Hepatocyte (in vitro differentiated cells): ENCODE results near the gene C2orf81. TPM values are rescaled to one million over a fixed set of nuclear protein-coding genes. Genes with fewer than 3 reads are reported as not detected.
A peak's percentile ranks its signal among the peaks of the same experiment; 100 is the strongest.

Experiments used
- DNase-seq: peaks from one replicate; pipeline ENCODE4 v3.0.0-alpha.2; 2016; ENCODE audit warnings: low spot score
- H2AFZ ChIP-seq: fragments of 200-600 bp; sonication (generic); 2 replicates; pipeline ENCODE4 v1.6.0; 2016; ENCODE audit warnings: antibody characterized with exemption, mild to moderate bottlenecking
- H3K27ac ChIP-seq: fragments of 200-600 bp; sonication (generic); 2 replicates; pipeline ENCODE4 v1.5.1; 2016; ENCODE audit warnings: mild to moderate bottlenecking
- H3K27me3 ChIP-seq: fragments of 200-600 bp; sonication (generic); 2 replicates; pipeline ENCODE4 v1.6.1; 2016
- H3K36me3 ChIP-seq: fragments of 200-600 bp; sonication (generic); replicated peaks from 2 replicates; pipeline ENCODE4 v1.5.1; 2016; ENCODE audit warnings: low read depth; ENCODE audit not compliant: insufficient read depth
- H3K4me1 ChIP-seq: fragments of 200-600 bp; sonication (generic); 2 replicates; pipeline ENCODE4 v1.5.1; 2016; ENCODE audit warnings: mild to moderate bottlenecking, moderate library complexity; ENCODE audit not compliant: insufficient read depth
- H3K4me2 ChIP-seq: fragments of 200-600 bp; sonication (generic); 2 replicates; pipeline ENCODE4 v1.6.0; 2016
- H3K4me3 ChIP-seq: fragments of 200-600 bp; sonication (generic); 2 replicates; pipeline ENCODE4 v1.5.1; 2016; ENCODE audit warnings: mild to moderate bottlenecking
- H3K79me2 ChIP-seq: fragments of 200-600 bp; sonication (generic); 2 replicates; pipeline ENCODE4 v1.6.0; 2017; ENCODE audit warnings: mild to moderate bottlenecking
- H3K9me2 ChIP-seq: fragments of 200-600 bp; sonication (generic); replicated peaks from 2 replicates; pipeline ENCODE4 v1.6.0; 2017; ENCODE audit warnings: mild to moderate bottlenecking; ENCODE audit not compliant: insufficient read depth
- H3K9me3 ChIP-seq: fragments of 200-600 bp; sonication (generic); 2 replicates; pipeline ENCODE4 v1.5.1; 2016; ENCODE audit warnings: low read depth, mild to moderate bottlenecking
- H4K20me1 ChIP-seq: fragments of 200-600 bp; sonication (generic); 2 replicates; pipeline ENCODE4 v1.6.0; 2016; ENCODE audit warnings: mild to moderate bottlenecking; ENCODE audit not compliant: insufficient read depth, poor library complexity, severe bottlenecking
- EZH2 ChIP-seq: fragments of 200-600 bp; sonication (generic); IDR thresholded peaks from 2 replicates; pipeline ENCODE4 v1.6.1; 2016; ENCODE audit warnings: antibody characterized with exemption, mild to moderate bottlenecking, borderline replicate concordance
- EZH2phosphoT487 ChIP-seq: fragments of 200-600 bp; sonication (generic); IDR thresholded peaks from one replicate; pipeline ENCODE4 v1.6.1; 2018; ENCODE audit warnings: antibody characterized with exemption, mild to moderate bottlenecking, low read depth, moderate library complexity; ENCODE audit not compliant: unreplicated experiment, severe bottlenecking
- WGBS: methylation state at CpG from one replicate; pipeline ENCODE4 v1.1.6; 2016; ENCODE audit warnings: low lambda C conversion rate; ENCODE audit errors: missing lambda C conversion rate; 5-methylcytosine and 5-hydroxymethylcytosine counted together
- polyA plus RNA-seq: library from polyadenylated mRNA; unstranded; fragments of >200 nt; fragmentation: Nextera tagmentation; extraction: Ambion mirVana; gene quantifications from 2 replicates; pipeline ENCODE4 v1.2.1, GENCODE V29; 2016
- total RNA-seq: library from RNA; depleted of rRNA; stranded (reverse); fragments of >200 nt; gene quantifications from 2 replicates; pipeline ENCODE4 v1.2.3, GENCODE V29; 2014
- TF ChIP-seq, protein P1 (sequence below): fragments of 200-600 bp; sonication (generic); IDR thresholded peaks from 2 replicates; pipeline ENCODE4 v1.5.1; 2016; ENCODE audit warnings: antibody characterized with exemption, mild to moderate bottlenecking; ENCODE audit not compliant: poor library complexity

The C2orf81 gene
- total and polyA plus RNA-seq, 2 experiments from 2014 or later = 0.37 to 0.76 TPM

GRCh38 chr2:74439373-74439772 is 18.0 kb upstream of the C2orf81 start:
- H3K27me3 ChIP-seq = no peaks in the 10 kb centered on the region
- no peak overlapping the region for H2AFZ ChIP-seq
- peaks cover 59% of the 10 kb centered on the region for H3K79me2 ChIP-seq
- peaks cover 38% of the 10 kb centered on the region for H4K20me1 ChIP-seq
- no peak for DNase-seq
- H3K4me1 ChIP-seq = peaks cover 20% of the 10 kb centered on the region
- no peaks in the 10 kb centered on the region for H3K9me2 ChIP-seq
- peak overlapping the region; percentile 98 for H3K27ac ChIP-seq
- 56% methylated on average over 3 of the region's 3 CpGs for WGBS
- H3K4me2 ChIP-seq = peak overlapping the region; percentile 86
- peak overlapping the region; percentile 24 for H3K4me3 ChIP-seq
- H3K9me3 ChIP-seq = no peaks in the 10 kb centered on the region
- no peak for TF ChIP-seq EZH2
- TF ChIP-seq EZH2phosphoT487 = no peak
- TF ChIP-seq, protein P1, sequence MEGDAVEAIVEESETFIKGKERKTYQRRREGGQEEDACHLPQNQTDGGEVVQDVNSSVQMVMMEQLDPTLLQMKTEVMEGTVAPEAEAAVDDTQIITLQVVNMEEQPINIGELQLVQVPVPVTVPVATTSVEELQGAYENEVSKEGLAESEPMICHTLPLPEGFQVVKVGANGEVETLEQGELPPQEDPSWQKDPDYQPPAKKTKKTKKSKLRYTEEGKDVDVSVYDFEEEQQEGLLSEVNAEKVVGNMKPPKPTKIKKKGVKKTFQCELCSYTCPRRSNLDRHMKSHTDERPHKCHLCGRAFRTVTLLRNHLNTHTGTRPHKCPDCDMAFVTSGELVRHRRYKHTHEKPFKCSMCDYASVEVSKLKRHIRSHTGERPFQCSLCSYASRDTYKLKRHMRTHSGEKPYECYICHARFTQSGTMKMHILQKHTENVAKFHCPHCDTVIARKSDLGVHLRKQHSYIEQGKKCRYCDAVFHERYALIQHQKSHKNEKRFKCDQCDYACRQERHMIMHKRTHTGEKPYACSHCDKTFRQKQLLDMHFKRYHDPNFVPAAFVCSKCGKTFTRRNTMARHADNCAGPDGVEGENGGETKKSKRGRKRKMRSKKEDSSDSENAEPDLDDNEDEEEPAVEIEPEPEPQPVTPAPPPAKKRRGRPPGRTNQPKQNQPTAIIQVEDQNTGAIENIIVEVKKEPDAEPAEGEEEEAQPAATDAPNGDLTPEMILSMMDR = no peak
- H3K36me3 ChIP-seq = no peaks in the 10 kb centered on the region

DNA sequence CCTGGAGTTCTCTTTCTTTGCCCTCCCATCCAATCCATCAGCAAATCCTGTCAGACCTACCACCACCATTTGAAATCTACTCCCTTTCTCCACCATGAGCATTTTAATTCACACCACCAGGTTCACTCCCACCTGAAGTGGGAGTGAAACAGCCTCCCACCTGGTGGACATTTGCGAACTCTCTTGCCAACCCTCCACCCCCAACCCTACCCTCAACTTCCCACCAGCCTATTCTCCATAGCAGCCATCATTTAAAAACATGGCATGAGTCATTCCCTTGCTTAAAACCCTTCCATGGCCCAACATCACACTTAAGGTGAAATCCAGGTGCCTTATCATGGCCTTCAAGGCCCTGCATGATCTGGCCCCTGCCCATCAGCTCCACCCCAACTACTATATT is 16.8 kb upstream of the C2orf81 start:
- no peak for DNase-seq
- peaks cover 69% of the 10 kb centered on the region for H3K79me2 ChIP-seq
- no peaks in the 10 kb centered on the region for H3K9me2 ChIP-seq
- H3K4me2 ChIP-seq = peak overlapping the region; percentile 86
- no peak overlapping the region for H2AFZ ChIP-seq
- H4K20me1 ChIP-seq = peaks cover 42% of the 10 kb centered on the region
- no peak overlapping the region for H3K27ac ChIP-seq
- no peak for TF ChIP-seq EZH2phosphoT487
- TF ChIP-seq, protein P1 = no peak
- no peak for TF ChIP-seq EZH2
- no peak overlapping the region for H3K4me3 ChIP-seq
- H3K9me3 ChIP-seq = no peaks in the 10 kb centered on the region
- no peaks in the 10 kb centered on the region for H3K27me3 ChIP-seq
- peaks cover 16% of the 10 kb centered on the region for H3K4me1 ChIP-seq
- H3K36me3 ChIP-seq = no peaks in the 10 kb centered on the region
- 93% methylated on average over 1 of the region's 1 CpG for WGBS

- Histone ChIP-seq H3K4me1 (peaks cover 16% of the 10 kb centered on the region), H3K4me3 (no peak overlapping the region), H3K4me2 (no peak overlapping the region), H3K9me2 (no peaks in the 10 kb centered on the region), H3K36me3 (no peaks in the 10 kb centered on the region), H3K27ac (no peak overlapping the region), H3K9me3 (no peaks in the 10 kb centered on the region), H3K27me3 (no peaks in the 10 kb centered on the region), H2AFZ (no peak overlapping the region), H3K79me2 (peaks cover 77% of the 10 kb centered on the region), H4K20me1 (peaks cover 46% of the 10 kb centered on the region)
- DNase-seq = no peak
- no peak for TF ChIP-seq EZH2phosphoT487
- TF ChIP-seq, protein P1 = no peak
- no peak for TF ChIP-seq EZH2
- 83% methylated on average over 6 of the region's 6 CpGs for WGBS
These were observed 15.7 kb upstream of the C2orf81 start for GRCh38 chr2:74436848-74437695.
